Measurements from ENCODE around the gene INF2.
"Not testable (repeated sequence)": the region's sequence is repeated elsewhere in the genome, so short reads cannot be mapped to it uniquely, and the experiment has no call there.

INF2 gene

GRCh38 chr14:104724407-104724980 lies 35.1 kb downstream of the INF2 start:
- peak; percentile 17 for DNase-seq

- DNase-seq, result no peak
Measured at GRCh38 chr14:104724981-104725771, 35.8 kb downstream of the INF2 start.

GRCh38 chr14:104725772-104726548 lies 36.5 kb downstream of the INF2 start:
- no peak for DNase-seq

- DNase-seq, result no peak
Measured at GRCh38 chr14:104726600-104727451, 37.4 kb downstream of the INF2 start.

GRCh38 chr14:104728631-104729030 lies 39.2 kb downstream of the INF2 start:
- DNase-seq, result no peak

GRCh38 chr14:104729176-104729834 lies 39.9 kb downstream of the INF2 start:
- DNase-seq, result not testable (repeated sequence)

GRCh38 chr14:104729835-104730181 lies 40.4 kb downstream of the INF2 start:
- no peak for DNase-seq

GRCh38 chr14:104730487-104730886 lies 41.1 kb downstream of the INF2 start:
- DNase-seq, result no peak

- DNase-seq, result peak; percentile 1
Measured at GRCh38 chr14:104731320-104732294, 42.2 kb downstream of the INF2 start.

- DNase-seq, result no peak
Measured at GRCh38 chr14:104732355-104732804, 43.0 kb downstream of the INF2 start.

- DNase-seq, result no peak
Measured at GRCh38 chr14:104732931-104733681, 43.7 kb downstream of the INF2 start.

GRCh38 chr14:104734051-104734587 lies 44.7 kb downstream of the INF2 start:
- no peak for DNase-seq

- DNase-seq, result no peak
Measured at GRCh38 chr14:104734601-104734990, 45.2 kb downstream of the INF2 start.

- DNase-seq, result no peak
Measured at GRCh38 chr14:104734991-104735779, 45.8 kb downstream of the INF2 start.

GRCh38 chr14:104735830-104736642 lies 46.6 kb downstream of the INF2 start:
- no peak for DNase-seq

GRCh38 chr14:104738375-104739019 lies 49.1 kb downstream of the INF2 start:
- no peak for DNase-seq

- no peak for DNase-seq
Measured at GRCh38 chr14:104739026-104739425, 49.6 kb downstream of the INF2 start.
